GM18909 (cell line): ENCODE data around the gene GAS2L2.

Experiments used
- ATAC-seq: cut with Tn5 transposase; IDR thresholded peaks from one replicate; pipeline ENCODE4 v1.9.1; 2021; ENCODE audit warnings: mild to moderate bottlenecking; ENCODE audit not compliant: unreplicated experiment, poor library complexity

The GAS2L2 gene

GRCh38 chr17:35752945-35753764 is at the start of gene GAS2L2:
TSS of gene GAS2L2 (minus strand) at chr17:35753239. CDS start at chr17:35752850, 389 bp downstream.
- ATAC-seq: no peak

GRCh38 chr17:35801583-35802224 is 48.7 kb upstream of the GAS2L2 start:
- no peak for ATAC-seq

GRCh38 chr17:35799942-35800341 is 46.9 kb upstream of the GAS2L2 start:
- no peak for ATAC-seq

- no peak for ATAC-seq
Measured at GRCh38 chr17:35797918-35798317, 44.9 kb upstream of the GAS2L2 start.

- ATAC-seq: no peak
Measured at GRCh38 chr17:35797370-35797769, 44.3 kb upstream of the GAS2L2 start.

- no peak for ATAC-seq
Measured at GRCh38 chr17:35796942-35797341, 43.9 kb upstream of the GAS2L2 start.

- ATAC-seq: no peak
Measured at GRCh38 chr17:35795871-35796265, 42.8 kb upstream of the GAS2L2 start.

- ATAC-seq: no peak
Measured at GRCh38 chr17:35795007-35795870, 42.2 kb upstream of the GAS2L2 start, which contains the start of gene MMP28. TSS of gene MMP28 (minus strand) at chr17:35795641. CDS start at chr17:35795377, 264 bp downstream.

- no peak for ATAC-seq
Measured at GRCh38 chr17:35793257-35793656, 40.2 kb upstream of the GAS2L2 start.

GRCh38 chr17:35791681-35792350 is 38.8 kb upstream of the GAS2L2 start:
- ATAC-seq: no peak

- ATAC-seq: no peak
Measured at GRCh38 chr17:35790841-35791240, 37.8 kb upstream of the GAS2L2 start.

GRCh38 chr17:35788477-35789368 is 35.7 kb upstream of the GAS2L2 start:
- no peak for ATAC-seq

- no peak for ATAC-seq
Measured at GRCh38 chr17:35786941-35787432, 33.9 kb upstream of the GAS2L2 start.

GRCh38 chr17:35784895-35785294 is 31.9 kb upstream of the GAS2L2 start:
- no peak for ATAC-seq

- no peak for ATAC-seq
Measured at GRCh38 chr17:35780950-35781349, 27.9 kb upstream of the GAS2L2 start.

- ATAC-seq: no peak
Measured at GRCh38 chr17:35778641-35779196, 25.7 kb upstream of the GAS2L2 start.

- no peak for ATAC-seq
Measured at GRCh38 chr17:35775583-35775982, 22.5 kb upstream of the GAS2L2 start.

- no peak for ATAC-seq
Measured at GRCh38 chr17:35775039-35775438, 22.0 kb upstream of the GAS2L2 start.

- no peak for ATAC-seq
Measured at GRCh38 chr17:35774499-35774898, 21.5 kb upstream of the GAS2L2 start.
